GM18498 (cell line): ENCODE data around the gene ERGIC1.

Source experiments
- ATAC-seq: cut with Tn5 transposase; IDR thresholded peaks from one replicate; pipeline ENCODE4 v1.9.1; 2021; ENCODE audit warnings: mild to moderate bottlenecking, moderate library complexity; ENCODE audit not compliant: unreplicated experiment

The ERGIC1 gene

DNA sequence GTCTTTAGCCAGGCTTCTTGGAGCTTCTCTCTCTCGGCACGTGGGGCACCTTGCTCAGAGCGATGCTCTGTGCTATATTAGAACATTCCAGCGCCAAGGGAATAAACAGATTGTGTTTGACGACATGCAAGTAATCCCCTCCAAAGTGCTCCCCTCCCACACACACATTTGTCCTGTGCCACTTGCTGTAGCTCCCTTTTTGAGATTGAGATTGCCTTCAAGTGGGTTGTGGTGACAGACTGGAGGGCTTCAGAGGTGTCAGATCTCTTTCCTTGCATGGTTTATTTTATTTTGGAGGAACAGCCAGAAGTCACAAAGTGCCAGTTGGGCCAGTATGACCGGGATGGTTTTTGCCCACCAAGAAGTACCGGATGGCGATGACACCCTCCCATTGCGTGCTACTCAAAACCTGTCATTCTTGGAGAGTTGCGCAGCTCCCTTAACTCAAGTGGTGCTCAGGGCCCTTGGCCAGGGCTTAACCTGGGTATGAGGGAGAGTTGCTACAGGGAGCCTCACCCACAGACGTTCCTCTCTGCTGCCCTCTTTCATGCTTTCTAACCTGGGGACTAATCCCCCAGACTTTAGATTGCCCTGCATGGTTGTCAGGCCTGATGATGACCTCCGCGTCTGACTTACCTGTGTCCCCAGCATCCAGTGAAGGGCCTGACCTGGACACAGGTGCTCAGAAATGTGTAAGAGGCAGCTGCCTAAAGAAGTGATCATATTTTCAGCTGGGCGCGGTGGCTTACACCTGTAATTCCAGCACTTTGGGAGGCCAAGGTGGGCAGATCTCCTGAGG is 106.4 kb downstream of the ERGIC1 start:
- no peak for ATAC-seq

DNA sequence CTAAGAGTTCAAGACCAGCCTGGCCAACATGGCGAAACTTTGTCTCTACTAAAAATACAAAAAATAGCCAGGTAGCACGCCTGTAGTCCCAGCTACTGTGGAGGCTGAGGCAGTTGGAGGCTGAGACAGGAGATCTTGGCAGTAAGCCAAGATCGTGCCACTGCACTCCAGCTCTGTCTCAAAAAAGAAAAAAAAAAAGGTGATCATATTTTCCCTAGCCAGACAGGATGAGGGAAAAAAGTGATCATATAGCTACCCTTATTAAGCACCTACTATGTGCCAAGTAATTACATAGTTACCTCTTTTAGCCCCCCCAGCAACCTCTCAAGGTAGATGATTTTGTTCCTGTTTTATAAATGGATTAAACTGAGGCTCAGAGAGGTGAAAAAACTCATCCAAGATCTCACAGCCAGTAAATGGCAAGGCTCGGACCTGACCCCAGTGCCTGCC is 107.0 kb downstream of the ERGIC1 start:
- no peak for ATAC-seq

DNA sequence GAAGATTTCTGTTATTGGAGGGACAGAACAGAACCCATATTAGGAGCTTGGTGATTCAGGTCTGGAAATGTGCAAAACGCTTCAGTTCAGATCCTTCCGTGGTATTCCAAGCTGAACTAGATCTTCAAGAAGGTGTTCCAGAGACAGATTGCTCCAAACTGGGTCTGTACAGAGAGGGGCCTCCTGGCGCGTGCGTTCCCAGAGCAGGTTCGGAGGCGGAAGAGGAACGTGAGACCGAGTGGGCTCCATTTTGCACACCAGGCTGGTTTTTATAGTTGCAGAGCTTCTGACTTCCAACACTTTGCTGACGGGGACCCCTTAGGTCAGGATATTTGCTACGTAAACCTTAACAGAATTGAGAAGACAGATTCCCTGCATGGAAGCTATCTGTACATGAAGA is 108.5 kb downstream of the ERGIC1 start:
- ATAC-seq, result no peak

DNA sequence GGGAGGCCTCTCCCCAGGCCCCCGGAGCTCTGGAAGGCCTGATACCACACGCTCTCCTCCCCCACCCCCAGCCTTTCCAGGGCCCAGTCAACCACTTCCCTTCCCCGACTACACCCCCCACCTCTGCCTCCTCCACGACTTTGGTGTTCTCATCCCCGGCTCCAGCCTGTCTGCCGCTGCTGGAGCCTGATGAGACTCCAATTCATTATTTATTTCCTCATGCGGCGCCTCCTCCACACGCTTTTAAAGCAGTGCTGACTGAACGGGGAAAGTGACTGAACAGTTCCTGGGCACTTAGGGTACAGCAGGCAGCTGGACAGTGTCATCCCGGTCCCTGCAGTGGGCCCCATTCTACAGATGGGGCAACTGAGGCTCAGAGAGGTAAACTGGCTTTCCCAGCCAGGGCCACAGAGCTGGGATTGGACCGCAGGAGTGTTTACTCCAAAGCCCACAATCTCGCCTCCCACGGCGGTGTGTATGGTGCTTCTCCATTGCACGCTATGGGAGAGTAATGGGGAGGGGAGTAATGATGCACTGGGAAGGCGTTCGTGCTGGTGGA is 109.3 kb downstream of the ERGIC1 start:
- ATAC-seq, result no peak

DNA sequence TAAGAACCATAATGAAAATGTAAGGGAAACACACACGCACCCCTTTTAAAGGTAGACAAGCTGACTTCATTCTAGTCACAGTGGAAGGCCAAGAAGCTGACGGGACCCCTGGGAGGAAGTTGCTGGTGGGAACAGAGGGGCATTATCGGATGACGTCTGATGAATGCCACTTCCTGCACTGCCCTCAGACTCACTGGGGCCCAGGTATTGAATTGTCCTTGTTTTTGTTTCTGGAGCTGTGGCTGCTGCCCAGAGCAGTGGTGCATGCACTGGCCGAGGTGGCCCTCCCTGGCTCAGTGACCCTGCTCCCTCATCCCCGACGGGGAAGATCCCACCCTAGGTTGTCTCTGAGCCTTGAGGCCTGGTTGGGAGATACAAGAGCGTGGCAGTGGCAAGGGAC is 109.9 kb downstream of the ERGIC1 start:
- ATAC-seq, result no peak

DNA sequence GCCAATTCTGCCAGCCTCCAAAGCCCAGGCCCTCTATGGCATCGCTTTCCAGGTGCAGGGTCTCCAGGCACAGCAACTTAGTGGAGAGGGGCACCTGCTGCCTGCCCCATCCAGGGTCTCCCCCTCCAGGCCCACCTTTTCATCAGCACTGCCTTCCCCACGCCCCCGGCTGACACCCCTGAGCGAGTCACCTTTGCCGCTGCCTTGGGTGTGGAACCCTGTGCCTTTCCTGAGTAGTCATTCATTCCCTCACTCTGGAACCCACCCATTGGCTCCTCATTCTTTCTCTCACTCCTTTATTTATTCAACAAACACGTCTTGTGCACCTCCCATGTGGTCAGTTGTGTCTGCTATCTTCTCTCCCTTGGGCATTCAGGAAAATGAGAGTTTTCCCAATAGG is 110.7 kb downstream of the ERGIC1 start:
- no peak for ATAC-seq

DNA sequence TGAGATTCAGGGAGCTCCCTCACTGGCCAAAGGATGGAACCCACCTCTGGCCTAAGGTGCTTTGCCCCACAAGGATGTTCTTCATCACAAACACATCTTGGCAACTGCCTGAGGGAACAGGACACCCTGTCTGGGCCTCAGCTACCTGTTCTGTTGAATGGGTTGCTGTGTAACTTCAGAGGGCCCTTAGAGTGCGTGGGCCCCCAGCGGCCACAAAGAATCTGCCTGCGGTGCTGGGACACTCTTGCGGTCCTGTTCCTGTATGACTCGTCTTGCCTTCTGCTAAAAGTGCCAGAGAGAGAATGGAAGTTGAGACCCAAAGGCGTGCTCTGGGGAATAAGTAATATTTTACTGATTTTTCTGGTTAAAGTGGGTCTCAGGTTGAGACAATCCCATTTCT is 111.1 kb downstream of the ERGIC1 start:
- no peak for ATAC-seq

DNA sequence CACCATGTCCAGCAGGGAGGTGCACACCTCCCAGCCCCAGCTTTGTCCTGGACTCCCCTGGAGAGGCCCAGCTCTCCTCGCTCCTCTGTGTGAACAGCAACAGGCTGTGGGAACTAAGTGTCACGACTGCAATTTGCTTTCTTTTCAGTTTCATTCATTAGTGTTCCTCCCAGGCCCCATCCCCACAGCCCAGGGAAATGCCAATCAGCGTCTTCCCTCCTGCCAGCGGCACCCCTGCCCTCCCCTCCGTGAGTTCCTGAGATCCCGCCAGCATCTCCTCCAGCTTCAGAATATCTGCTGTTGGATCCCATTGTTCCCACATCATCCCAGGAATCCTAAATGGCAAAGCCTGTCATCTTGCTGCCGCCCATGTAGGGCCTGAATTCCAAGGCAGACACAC is 112.1 kb downstream of the ERGIC1 start:
- ATAC-seq, result no peak

DNA sequence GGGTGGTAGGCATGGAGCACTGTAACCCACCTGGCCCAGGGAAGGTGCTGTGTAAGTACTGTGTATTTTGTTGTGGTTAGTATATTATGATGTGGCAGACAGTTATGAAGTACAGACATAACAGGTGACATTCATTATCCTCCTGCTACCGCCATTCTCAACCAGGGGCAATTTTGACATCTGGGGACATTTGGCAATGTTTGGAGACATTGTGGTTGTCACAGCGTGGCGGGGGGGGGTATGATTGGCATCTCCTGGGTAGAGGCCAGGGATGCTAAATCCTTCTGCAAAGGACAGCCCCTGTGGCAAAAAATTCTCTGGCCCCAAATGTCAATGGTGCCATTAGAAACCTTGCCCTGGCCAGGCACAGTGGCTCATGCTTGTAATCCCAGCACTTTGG is 115.4 kb downstream of the ERGIC1 start:
- ATAC-seq, result no peak

DNA sequence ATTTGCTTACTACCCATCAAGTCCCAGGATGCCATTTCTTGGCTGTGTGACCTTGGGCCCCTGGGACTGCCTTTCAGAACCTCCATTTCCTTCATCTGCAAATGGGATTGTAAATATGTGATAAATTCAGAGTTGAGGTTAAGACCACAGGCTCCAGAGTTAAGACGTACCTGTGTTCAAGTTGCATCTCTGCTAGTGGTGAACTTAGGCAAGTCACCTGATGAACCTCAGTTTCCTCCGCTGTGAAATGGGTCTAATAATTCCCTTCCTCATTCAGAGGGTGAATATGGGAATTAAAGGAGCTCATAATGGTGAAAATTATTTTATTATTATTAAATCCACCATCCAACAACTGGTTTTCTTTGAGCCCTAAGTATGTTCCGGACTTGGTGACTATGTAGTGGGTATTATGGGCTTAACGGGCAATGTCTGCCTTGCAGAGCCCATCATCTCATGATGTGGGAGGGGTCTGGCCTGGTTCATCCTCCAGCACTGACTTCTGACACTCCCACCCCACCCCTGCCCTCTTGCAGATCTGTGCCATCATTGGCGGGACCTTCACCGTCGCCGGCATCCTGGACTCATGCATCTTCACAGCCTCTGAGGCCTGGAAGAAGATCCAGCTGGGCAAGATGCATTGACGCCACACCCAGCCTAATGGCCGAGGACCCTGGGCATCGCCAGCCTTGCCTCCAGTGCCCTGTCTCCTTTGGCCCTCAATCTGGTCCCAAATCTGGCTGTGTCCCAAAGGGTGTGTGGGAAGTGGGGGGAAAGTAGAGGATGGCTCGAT is 116.3 kb downstream of the ERGIC1 start:
- ATAC-seq, result no peak

DNA sequence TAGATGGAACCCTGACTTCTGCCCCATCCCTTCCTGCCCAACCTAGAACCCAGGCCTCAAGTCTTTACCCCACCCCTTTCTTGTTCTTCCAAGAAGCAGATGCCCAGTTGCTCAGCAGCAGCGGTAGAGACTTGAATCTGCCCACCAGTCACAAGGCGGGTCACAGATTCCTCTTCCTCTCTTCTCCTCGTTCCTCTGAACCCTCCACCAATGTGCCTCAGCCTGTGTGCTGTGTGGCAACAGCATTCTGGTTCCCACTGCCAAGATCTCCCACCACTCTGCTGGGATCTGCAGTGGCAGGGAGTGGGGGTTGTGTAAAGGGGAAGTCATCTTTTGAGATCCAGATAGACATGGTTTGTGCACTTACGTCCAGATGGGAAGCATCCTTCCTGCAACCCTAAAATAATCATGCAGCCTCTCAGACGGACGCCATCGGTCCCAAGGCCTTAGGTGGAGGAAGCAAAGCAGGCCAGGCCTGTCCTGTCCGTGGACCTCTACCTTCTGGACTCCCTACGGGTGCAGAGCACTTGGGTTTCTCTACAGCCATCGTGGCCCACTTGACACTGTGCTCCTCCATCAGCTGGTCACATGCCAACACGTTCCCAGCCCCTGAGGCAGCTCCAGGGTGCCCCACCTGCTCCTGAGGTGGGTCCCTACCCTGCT is 117.5 kb downstream of the ERGIC1 start:
- ATAC-seq, result no peak

DNA sequence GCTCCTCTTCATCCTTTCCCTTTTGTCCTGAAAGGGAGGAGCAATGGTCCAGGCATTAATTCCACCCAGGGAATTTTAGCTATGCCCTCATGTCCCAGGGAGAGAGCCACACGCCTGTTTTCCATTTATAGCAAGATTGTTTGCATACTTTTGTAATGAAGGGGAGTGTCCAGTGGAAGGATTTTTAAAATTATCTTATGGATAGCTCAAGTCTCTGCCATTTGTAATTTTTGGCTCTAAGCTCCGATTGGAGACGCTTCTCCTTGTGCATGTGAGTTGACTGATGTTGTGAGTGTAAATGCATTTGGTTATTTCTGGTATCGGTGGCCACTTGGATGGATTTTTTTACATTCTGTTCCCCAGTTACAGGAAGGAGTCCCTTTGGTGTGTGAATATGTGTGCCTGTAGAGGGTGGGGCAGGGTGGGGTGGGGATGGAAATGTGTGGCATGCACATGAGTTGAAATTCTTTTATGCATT is 118.0 kb downstream of the ERGIC1 start:
- no peak for ATAC-seq

DNA sequence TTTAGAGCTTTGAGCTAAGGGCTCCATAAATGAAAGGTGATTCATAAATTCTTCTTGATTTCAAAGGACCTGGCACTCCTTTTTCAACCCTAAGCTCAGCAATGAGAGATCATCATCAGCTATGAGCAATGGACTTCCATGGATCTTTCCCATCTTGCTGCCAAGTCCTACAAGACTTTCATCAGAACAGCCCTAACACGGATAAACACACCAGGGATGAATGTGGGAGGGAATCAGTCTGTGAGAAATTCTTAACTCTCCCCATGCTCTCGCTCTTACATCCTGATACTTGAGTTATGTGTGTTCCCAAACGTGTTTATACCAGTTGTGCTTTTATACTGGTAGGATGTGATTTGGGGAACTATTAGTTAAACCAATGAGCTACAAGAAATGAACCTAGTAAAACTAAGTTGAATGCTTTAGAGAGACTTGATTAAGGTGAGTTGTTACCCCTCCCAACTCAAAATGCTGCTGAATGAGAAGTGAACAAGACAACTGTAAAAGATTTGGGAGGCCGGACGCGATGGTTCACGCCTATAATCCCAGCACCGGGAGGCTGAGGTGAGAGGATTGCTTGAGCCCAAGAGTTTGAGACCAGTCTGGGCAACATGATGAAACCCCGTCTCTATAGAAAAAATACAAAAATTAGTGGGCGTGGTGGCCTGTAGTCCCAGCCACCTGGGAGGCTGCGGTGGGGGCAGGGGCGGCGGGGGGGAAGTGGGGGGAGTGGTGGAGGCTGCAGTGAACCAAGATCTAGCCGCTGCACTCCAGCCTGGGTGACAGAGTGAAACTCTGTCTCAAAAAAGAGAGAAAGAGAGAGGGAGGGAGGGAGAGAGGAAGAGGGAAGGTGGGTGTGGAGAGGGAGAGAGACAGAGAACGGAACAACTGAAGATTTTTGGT is 120.0 kb downstream of the ERGIC1 start:
- ATAC-seq, result no peak

DNA sequence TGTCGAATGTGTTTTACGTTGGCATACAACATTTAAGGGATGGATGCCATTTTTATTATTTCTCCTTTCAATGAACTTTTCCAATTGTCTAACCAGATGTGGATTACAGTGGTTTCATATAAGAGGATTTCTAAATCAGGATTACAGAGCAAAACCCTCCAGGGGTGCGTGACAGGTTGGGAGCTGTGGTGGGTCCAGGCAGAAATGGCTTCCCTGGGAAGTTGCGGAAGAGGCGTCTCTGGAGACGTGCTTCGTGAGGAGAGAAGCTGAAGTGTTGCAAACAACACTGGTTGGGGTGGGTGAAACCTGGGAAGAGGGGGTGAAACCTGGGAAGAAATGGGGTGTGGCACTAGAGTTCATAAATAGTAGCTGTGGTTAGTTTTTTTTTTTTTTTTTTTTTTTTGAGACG is 120.7 kb downstream of the ERGIC1 start:
- ATAC-seq, result no peak

DNA sequence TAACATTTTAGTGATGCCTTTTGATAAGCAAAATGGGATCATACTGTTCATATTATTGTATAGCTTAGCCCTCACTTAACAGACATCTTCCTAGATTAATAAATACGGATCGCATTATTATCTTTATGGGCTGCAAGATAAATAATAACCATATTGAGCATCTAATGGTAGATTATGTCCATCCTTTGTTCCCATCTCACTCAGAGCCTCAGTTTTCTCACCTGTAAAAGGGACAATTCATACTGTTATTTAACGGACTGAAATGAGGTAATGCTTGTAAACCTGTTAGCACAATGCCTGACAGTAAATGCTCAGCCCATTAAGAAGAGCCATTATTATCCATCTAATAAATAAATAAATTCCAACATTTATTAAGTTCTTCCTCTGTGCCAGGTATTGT is 122.2 kb downstream of the ERGIC1 start:
- ATAC-seq, result no peak

DNA sequence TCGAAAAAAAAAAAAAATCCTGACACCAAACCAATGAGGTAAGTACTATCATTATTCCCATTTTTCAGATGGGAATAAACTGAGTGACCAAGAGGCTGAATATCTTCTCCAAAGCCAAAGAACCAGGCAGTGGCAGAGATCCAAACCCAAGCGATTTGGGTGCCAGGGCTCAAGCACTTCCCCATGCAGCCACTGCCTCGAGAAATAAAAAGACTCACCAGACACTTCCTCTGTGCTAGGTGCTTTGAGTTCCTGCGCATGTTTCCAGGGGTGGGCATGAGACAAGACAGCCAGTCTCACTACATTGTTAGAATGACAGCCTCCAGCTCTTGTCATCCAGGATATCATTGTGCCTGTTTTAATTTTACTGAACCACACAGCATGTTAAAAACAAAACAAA is 122.9 kb downstream of the ERGIC1 start:
- ATAC-seq, result no peak

DNA sequence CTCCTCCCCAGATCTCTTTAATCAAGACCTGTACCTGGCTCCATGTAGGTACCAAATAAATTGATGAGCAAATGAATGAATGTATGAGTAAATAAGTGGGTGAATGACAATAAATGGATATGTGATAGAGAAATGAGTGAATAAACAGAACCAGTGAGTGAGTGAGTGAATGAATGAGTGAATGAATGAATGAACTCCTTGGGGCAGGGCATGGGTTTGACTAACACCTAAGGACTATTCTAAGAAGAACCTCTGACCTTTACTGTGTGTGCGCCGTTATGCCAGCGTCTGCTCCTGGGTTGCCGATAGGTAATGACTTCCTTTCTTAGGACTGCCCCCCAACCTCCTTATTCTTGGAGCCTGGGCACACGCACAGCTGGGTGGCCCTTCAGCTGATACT is 123.4 kb downstream of the ERGIC1 start:
- no peak for ATAC-seq

DNA sequence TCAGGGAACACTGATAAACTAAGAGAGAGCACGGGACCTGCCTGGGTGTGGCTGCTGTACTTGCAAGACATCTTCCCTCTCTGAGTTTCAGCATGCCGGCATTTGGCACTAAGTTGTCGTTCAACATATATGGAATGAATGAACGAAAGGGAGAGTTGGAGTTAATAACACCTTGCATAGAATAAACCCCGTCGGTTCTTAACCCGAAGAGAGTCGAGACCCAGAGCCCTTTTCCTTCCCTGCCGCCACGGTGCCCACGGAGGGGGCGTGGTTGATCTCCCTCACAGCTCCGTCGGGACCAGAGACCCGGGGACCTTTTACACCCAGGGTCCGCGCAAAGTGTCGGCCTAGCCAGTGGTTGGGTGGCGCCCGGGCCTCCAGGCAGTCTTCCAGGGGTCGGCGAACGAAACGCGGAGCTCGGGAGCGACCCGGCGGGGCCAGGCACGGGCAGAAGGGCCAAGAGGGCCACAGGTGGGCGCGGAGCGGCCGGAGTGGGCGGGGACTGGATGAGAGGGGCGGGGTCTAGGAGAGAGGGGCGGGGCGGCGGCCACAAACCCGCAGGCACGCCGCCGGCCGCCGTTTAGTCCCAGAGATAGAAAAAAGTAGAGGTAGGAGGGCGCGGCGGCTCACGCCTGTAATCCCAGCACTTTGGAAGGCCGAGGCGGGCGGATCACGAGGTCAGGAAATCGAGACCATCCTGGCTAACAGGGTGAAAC is 124.4 kb downstream of the ERGIC1 start:
- peak; percentile 68 for ATAC-seq
